Raji (cell line): ENCODE results near the gene LAMA5.

Experiments
- POLR2A ChIP-seq: IDR thresholded peaks from 2 replicates; pipeline ENCODE4 v1.6.1; 2011; ENCODE audit warnings: low read depth, low read length, control low read depth; ENCODE audit not compliant: insufficient read depth

LAMA5 gene

DNA sequence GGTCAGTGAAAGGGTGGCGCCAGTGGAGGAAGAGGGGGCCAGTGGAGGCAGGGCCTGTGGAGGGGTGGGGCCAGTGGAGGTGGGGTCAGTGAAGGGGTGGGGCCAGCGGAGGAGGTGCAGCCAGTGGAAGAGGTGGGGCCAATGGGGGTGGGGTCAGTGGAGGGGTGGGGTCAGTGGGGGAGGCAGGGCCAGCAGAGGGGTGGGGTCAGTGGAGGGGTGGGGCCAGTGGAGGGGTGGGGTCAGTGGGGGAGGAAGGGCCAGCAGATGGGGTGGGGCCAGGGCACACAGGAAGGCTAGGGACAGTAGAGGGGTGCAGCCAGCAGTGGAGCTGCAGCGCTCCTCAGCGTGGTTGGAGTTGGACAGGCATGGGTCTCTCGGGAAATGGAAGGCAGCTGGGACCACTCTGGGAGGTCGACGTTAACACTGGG is 45.6 kb downstream of the LAMA5 start:
- TF ChIP-seq POLR2A = no peak

DNA sequence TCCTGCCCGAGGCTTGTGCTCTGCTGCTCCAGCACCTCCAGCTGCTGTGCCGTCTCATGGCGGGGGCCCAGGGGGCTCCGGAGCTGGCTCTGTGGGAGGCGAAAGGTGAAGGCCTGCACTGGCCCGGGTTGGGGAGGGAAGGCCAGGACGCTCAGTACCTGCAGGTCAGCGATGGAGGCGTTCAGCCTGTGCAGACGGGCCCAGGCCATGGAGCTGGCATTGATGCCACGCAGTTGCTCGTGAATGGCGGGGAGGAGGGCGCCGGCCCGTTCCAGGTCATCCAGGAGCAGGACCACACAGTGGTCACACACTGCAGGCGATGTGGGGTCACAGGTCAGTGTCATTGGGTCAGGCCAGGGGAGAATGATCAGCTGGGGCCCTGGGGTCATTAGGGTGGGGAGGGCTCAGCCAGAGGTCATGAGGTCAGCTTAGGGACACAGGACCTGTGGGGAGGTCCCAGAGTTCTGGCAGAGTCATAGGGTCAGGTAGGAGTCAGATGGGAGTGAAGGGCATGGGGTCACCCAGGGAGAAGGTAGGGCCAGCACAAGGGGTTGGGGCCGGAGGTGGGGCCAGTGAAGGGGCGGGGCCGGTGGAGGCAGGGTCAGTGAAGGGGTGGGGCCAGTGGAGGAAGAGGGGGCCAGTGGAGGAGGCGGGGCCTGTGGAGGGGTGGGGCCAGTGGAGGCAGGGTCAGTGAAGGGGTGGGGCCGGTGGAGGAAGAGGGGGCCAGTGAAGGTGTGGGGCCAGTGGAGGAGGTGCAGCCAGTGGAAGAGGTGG is 46.3 kb downstream of the LAMA5 start:
- TF ChIP-seq POLR2A = no peak

DNA sequence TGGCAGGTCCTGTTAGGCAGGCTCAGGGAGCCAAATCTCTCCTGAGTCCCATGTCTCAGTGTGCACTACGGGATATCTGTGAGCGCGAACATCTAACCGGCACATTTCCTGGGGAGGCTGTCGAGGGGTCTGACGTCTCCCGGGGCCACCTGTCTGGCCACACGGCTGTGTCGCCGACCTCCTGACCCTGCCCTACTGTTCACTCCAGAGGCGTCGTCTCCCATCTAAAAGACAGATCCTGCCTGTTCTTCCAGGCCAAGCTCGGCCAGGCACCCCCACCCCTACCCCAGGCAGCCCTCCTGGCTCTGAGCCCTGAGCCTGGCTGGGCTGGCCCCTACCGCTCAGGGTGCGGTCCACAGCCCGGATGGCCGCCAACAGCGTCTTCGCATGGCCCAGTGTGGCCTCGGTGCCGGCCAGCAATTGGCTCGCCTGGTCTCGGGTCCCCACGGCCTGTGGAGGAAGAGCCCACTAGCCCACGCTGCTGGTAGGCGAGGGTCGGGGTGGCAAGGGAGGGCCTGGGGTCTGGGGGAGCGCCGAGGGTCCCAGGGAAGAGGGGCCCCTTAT is 47.7 kb downstream of the LAMA5 start:
- TF ChIP-seq POLR2A = no peak

DNA sequence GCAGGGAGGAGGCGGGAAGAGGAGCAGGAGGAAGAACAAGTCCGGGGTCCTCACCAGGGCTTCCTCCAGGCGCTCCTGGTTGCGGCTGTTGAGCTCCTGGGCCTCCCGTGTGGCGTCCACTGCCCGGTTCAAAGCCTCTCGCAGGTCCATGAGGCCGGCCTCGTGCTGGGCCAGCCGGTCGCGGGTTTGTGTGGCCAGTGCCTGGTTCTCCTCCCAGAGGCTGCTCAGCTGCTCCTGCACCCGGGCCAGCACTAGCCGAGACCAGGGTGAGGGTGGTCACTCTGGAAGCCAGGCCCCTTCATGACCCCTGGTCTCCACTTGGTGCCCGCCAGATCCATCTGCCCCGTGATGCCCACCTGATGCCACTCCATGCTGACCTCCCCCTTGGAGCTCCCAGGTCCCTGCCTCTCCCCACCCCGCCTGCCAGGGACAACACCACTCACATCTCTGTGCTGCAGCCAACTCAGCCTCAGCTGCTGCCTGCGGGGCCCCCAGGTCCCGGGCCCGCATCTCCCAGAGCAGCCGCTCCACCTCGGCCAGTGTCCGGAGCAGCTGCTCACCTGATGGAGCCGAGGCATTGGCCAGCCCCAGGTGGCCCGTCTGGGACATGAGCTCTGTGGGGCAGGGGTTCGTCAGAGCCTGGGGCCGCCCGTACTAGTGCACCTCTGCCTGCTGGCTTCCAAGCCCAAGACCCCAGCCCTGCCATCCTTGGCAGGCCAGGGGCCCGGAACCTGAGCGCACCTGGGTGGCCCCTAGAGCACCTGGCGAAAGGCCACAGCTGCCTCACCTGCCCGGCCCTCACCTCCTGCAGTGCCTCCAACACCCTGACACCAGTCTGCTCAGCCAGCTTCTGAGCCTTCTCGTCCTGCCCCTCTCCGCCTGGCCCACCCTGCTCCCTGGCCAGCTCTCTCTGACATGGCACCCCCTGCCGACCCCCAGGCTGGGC is 48.4 kb downstream of the LAMA5 start:
- no peak for TF ChIP-seq POLR2A

DNA sequence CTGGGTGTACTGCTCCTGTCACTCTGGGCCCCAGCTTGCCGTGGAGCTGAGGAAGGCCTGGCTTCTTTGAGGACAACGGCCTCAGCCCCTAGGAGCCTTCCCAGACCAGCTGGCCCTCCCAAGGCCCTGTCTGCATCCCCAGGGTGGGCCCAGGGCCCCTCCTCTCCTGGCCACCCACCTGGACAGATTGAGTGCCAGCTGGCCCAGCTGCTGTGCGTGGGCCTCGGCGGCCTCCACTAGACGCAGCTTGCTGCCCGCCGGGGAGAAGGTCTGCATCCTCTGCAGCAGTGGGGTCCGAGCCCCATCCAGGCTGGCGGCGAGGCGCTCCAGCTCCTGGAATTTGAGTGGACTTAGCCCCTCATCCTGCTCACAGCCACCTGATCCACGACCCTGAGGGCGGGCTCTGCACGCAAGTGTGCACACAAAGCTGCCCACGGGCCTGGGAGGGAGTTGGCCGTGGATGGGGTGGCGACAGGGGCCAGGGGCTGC is 49.9 kb downstream of the LAMA5 start:
- TF ChIP-seq POLR2A = no peak

DNA sequence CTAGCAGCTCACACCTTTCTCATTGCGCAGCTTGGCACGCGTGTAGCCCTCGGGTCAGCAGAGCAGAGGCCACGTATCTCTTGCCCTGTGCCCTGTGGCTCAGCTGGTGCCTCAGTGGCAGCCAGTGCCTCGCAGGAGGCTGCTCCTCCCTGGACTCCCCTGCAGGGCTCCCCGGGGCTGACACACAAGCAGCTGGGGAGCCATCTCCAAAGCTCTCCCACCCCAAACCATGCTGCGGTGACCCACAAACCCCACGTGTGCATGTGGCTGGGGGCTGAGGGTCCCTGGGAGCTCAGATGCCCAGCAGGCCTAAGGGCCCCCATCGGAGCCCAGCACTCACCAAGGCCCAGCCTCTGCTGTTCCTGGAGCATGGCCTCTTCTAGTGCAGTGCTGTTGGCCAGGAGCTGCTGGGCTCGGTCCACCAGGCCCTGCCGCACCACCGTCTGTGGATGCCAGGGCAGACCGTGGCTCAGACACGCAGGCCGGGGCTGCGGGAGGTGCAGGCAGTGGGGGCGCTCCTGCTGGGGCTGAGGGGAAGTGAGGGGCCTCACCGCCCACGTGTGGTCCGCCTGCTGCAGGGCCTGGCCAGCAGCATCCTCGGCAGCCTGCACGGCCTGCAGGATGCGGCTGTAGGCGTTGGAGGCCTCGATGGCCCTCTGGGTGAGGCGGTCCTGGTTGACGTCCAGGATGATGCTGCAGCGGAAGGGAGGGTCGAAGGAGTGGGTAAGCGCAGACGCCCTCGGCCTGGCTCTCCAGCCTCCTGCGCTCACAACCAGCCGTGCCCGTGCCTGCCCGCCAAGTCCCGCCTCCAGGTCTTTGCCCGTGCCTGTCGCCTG is 50.6 kb downstream of the LAMA5 start:
- TF ChIP-seq POLR2A = no peak

DNA sequence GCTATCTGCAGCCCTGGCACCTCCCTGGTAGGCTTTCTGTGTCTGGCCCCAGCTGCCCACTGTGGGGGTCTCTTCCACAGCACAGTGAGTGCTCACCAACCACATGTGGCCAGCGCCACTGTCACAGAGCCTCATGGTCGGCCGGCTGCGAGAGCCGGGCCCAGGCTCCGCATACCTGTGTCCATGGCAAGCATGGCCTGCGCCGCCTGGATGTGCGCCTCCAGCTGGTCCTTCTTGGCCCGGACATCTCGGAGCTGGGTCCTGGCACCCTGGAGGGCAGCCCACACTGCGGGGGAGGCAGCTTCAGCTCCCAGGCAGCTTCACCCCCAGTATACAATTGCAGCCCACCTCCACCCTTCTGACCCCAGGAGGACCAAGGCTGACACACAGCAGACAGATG is 51.3 kb downstream of the LAMA5 start:
- no peak for TF ChIP-seq POLR2A

DNA sequence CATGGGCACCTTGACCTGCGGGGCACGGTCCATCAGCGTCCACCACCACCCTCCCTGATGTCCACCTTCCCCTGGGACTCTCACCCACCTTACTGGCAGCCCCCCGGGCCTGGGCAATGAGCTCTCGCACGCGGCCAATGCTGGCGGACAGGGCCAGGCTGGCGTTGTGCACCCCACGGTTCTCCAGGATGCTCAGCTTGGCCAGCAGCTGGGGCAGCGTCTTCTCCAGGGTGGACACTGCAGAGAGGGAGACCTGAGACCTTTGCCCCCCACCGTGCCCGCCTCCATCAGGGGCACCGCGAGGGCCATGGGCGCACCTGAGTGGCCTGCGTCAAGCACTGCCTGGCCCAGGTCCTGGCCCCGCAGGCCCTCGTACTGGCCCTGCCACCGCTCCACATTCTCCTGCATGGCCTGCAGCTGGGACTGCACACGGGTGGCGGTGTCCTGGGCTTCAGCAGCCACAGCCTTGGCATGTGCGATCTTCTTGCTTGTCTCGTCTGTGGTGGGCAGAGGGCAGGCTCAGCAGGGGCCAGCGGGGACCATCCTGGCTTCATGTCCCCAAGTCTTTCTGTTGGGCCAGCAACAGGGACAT is 52.3 kb downstream of the LAMA5 start:
- no peak for TF ChIP-seq POLR2A

DNA sequence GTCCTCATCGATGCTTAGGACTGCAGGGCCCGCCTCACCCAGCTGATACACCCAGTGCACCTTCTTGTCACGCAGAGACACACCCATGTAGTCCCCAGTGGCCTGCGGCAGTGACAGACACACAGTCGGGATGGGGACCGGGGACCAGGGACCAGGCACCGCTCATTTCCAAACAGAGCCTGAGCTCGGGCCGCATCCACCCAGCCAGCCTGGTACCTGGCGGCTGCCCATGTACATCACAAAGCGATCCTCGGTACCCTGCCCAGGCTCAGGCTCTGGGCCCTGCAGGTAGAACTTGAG is 52.8 kb downstream of the LAMA5 start:
- no peak for TF ChIP-seq POLR2A

DNA sequence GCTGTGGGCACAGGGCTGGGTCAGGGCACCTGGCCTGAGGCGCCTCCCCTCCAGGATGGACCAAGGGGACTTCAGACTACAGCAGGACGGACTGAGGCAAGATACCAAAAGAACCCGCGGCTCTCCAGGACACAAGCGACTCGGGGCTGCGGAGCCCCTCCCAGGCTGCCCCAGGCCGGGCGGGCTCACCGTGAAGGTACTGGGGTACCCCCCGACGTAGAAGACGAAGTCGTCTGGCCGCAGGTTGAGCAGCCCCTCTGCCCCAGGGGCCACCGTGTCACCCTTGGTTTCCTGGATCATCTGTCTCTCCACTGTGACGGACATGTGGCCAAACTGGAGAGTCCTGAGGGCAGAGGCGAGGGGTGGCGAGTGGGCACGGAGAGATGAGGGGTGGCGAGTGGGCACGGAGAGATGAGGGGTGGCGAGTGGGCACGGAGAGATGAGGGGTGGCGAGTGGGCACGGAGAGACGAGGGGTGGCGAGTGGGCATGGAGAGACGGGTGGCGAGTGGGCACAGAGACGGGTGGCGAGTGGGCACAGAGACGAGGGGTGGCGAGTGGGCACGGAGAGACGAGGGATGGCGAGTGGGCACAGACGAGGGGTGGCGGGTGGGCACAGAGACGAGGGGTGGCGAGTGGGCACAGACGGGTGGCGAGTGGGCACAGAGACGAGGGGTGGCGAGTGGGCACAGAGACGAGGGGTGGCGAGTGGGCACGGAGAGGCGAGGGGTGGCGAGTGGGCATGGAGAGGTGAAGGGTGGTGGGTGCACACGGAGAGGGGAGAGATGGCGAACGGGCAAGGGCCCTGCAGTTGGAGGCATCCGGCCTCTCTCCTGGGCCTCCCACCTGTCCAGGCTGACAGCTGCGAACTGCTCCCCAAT is 53.4 kb downstream of the LAMA5 start:
- no peak for TF ChIP-seq POLR2A

DNA sequence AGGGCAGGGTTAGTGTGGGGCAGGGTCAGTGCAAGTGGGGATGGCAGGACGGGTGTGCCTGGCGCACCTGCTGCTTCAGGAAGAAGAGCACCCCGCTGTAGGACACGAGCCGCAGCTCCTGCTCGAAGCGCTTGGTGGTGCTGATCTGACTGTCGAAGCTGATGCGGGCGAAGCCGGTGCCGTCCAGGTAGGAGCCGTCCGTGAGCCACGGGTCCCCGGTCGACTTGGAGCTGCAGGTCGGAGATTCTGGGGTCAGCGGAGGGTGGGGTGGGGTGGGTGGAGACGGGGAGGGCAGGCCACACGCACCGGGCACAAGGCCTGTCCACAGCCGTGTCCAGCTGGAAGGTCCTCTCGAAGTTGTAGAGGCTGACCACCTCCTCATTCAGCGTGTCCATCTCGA is 54.1 kb downstream of the LAMA5 start:
- no peak for TF ChIP-seq POLR2A

DNA sequence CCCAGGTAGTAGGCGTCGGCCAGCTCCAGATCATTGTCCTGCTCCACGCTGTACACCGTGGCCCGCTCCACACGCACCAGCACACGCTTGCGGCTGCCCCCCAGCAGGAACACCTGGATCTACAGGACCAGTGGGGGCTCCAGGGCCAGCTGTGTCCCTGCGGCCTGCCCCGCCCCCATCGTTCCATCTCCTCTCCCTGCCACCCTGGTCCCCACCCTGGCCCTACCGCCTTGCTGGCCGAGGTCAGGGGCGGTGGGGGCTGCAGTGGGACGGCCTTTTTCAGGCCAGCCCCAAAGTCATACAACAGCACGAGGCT is 54.5 kb downstream of the LAMA5 start:
- TF ChIP-seq POLR2A = no peak

DNA sequence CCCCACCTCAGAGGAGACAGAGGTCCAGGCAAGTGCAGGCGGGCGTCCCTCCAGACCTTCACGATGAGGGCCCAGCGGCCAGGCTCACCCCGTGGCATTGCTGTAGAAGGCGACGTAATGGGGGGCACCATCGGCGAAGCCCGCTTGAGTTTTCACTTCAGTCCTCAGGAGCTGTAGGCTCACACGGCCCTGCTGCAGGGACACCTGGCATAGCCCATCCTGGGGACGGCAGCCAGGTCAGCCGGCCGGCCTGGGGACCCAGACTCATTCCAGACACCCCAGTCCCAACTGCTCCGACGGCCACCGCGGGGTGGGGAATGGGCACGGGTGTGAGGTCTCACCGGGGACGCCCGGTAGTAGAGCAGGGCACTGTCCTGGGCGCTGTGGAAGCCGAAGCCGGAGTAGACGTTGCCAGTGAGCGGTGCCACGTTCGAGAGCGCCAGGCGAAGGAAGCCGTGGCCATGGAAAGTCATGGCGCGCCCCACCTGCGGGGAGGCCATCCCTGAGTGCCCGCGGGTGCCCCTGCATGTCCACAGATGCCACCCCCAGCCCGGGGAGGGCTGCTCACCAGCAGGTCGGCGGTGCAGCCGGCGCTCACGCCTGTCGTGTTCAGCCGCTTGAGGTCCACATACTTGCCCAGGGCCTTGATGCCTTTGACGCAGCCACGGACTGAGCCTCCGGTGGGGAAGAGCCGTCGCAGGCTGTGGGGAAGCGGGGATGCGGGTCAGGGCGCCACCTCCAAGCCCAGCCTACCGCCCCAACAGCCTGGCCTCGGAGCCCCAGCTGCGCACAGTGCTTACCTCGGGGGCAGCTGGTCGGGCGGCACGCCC is 55.1 kb downstream of the LAMA5 start:
- no peak for TF ChIP-seq POLR2A

DNA sequence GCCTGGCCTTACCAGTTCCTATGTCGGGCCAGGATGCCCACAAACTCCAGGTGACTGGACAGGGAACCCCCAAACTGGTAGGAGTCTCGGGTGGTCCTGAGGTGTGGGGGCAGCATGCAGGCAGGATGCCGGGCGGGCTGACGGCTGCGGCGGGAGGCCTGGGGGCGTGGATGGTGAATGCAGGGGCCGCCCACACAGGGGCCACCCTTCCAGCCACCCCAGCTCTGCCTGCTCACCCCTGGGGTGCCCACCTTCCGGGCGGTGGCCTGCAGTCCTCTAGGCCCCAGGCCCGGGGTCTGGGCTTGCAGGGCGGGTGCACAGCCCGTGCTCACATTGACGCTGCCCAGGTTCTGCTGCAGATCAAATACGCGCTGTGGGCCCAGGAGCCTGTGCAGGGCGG is 56.0 kb downstream of the LAMA5 start:
- no peak for TF ChIP-seq POLR2A

DNA sequence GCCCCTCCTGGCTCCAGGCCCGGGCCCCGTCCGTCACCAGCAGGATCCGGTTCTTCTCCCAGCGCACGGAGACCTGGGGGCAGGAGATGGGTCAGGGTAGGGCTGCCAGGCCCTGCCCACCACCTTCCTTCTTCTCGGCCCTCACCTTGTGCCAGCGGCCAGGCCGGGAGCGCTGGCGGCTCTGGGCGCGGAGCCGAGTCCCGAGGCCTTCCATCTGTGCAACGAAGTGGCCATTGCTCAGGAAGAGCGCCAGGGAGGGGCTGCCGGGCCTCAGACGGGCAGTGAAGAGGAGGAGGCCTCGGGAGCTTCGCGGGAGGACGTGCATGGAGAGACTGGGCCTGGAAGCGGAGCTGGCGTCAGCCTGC is 56.4 kb downstream of the LAMA5 start:
- TF ChIP-seq POLR2A = no peak
